SU-DHL-6 (cell line): Measurements from ENCODE around the gene DNMT3A.
A peak's percentile ranks its signal among the peaks of the same experiment; 100 is the strongest.

Experiments
- H2AFZ ChIP-seq: fragments of 200-600 bp; sonication (generic); 2 replicates; pipeline ENCODE4 v1.6.1; 2014; ENCODE audit warnings: low read depth, mild to moderate bottlenecking, moderate library complexity, mixed read lengths, antibody characterized with exemption, low read length; ENCODE audit not compliant: severe bottlenecking
- H3F3A ChIP-seq: fragments of 200-600 bp; shearing (Covaris generic); 2 replicates; pipeline ENCODE4 v1.6.0; 2016; ENCODE audit warnings: antibody characterized with exemption, mild to moderate bottlenecking; ENCODE audit not compliant: insufficient read depth
- H3K27ac ChIP-seq: fragments of 200-600 bp; sonication (generic); 2 replicates; pipeline ENCODE4 v1.5.1; 2016; ENCODE audit warnings: low read depth, mild to moderate bottlenecking, low read length, moderate library complexity, mixed read lengths
- H3K27me3 ChIP-seq: fragments of 200-600 bp; sonication (generic), shearing (Covaris generic); 2 replicates; pipeline ENCODE4 v1.6.0; 2014; ENCODE audit warnings: mild to moderate bottlenecking, low read length
- H3K36me3 ChIP-seq: fragments of 200-600 bp; sonication (generic); 2 replicates; pipeline ENCODE4 v1.6.1; 2014; ENCODE audit warnings: mild to moderate bottlenecking, low read length, mixed read lengths
- H3K4me2 ChIP-seq: fragments of 300-600, 200-600 bp; shearing (Covaris generic), sonication (generic); 2 replicates; pipeline ENCODE4 v1.6.0; 2014; ENCODE audit warnings: low read length, low read depth, mild to moderate bottlenecking; ENCODE audit not compliant: poor library complexity, severe bottlenecking
- H3K4me3 ChIP-seq: fragments of 200-600 bp; sonication (generic); 2 replicates; pipeline ENCODE4 v1.5.1; 2014; ENCODE audit warnings: antibody characterized with exemption, low read length, mild to moderate bottlenecking, mixed read lengths; ENCODE audit not compliant: insufficient read depth, poor library complexity, severe bottlenecking
- H3K79me2 ChIP-seq: fragments of 200-600 bp; sonication (generic); 2 replicates; pipeline ENCODE4 v1.6.1; 2014; ENCODE audit warnings: mild to moderate bottlenecking, low read length, moderate library complexity; ENCODE audit not compliant: insufficient read depth
- H3K9ac ChIP-seq: fragments of 200-600 bp; sonication (generic); 2 replicates; pipeline ENCODE4 v1.7.0; 2014; ENCODE audit warnings: mild to moderate bottlenecking, low read length
- H3K9me2 ChIP-seq: fragments of 200-600 bp; sonication (generic); replicated peaks from 2 replicates; pipeline ENCODE4 v1.6.1; 2014; ENCODE audit warnings: low read length; ENCODE audit not compliant: insufficient read depth
- H3K9me3 ChIP-seq: fragments of 200-600 bp; sonication (generic); 2 replicates; pipeline ENCODE4 v1.6.1; 2014; ENCODE audit warnings: low read length, mixed read lengths; ENCODE audit not compliant: insufficient read depth
- H4K20me1 ChIP-seq: fragments of 200-600 bp; sonication (generic); 2 replicates; pipeline ENCODE4 v1.6.1; 2014; ENCODE audit warnings: low read depth, mild to moderate bottlenecking, antibody characterized with exemption, low read length, moderate library complexity, mixed read lengths
- CTCF ChIP-seq: fragments of 200-600 bp; sonication (generic); IDR thresholded peaks from one replicate; pipeline ENCODE4 v1.5.1; 2017; ENCODE audit warnings: antibody characterized with exemption, mild to moderate bottlenecking, low read length, moderate library complexity; ENCODE audit not compliant: insufficient read depth, poor library complexity, severe bottlenecking
- EZH2phosphoT487 ChIP-seq: fragments of 200-600 bp; sonication (generic), shearing (Covaris generic); conservative IDR thresholded peaks from 2 replicates; pipeline ENCODE4 v1.6.1; 2018; ENCODE audit warnings: mild to moderate bottlenecking, antibody characterized with exemption, low read length, moderate library complexity, mixed read lengths

DNMT3A gene

GRCh38 chr2:25387876-25388449 lies 46.2 kb upstream of the DNMT3A start:
- Histone ChIP-seq H3K27ac (no peak overlapping the region), H3K36me3 (no peaks in the 10 kb centered on the region), H2AFZ (peak overlapping the region; percentile 71), H3K4me2 (peak overlapping the region; percentile 36), H3K9me2 (no peaks in the 10 kb centered on the region), H3K79me2 (no peaks in the 10 kb centered on the region), H3K9me3 (no peaks in the 10 kb centered on the region), H3K27me3 (no peaks in the 10 kb centered on the region), H3K9ac (no peak overlapping the region), H3K4me3 (no peak overlapping the region), H4K20me1 (no peaks in the 10 kb centered on the region), H3F3A (no peaks in the 10 kb centered on the region)
- no peak for TF ChIP-seq CTCF

- no peak overlapping the region for H2AFZ ChIP-seq
- H3K27me3 ChIP-seq: no peaks in the 10 kb centered on the region
- no peak overlapping the region for H3K27ac ChIP-seq
- no peaks in the 10 kb centered on the region for H3K79me2 ChIP-seq
- no peaks in the 10 kb centered on the region for H4K20me1 ChIP-seq
- H3K9ac ChIP-seq: no peak overlapping the region
- no peaks in the 10 kb centered on the region for H3F3A ChIP-seq
- H3K4me3 ChIP-seq: no peak overlapping the region
- H3K9me2 ChIP-seq: no peaks in the 10 kb centered on the region
- TF ChIP-seq CTCF (no peak), EZH2phosphoT487 (no peak)
- no peak overlapping the region for H3K4me2 ChIP-seq
- no peaks in the 10 kb centered on the region for H3K36me3 ChIP-seq
- no peaks in the 10 kb centered on the region for H3K9me3 ChIP-seq
Measured at GRCh38 chr2:25386971-25387875, 45.5 kb upstream of the DNMT3A start.

- Histone ChIP-seq H3K27me3 (no peaks in the 10 kb centered on the region), H3K36me3 (no peaks in the 10 kb centered on the region), H4K20me1 (no peaks in the 10 kb centered on the region), H3K4me3 (no peak overlapping the region), H3K9me3 (no peaks in the 10 kb centered on the region), H3K9ac (no peak overlapping the region), H3K79me2 (no peaks in the 10 kb centered on the region), H3K4me2 (no peak overlapping the region), H3K9me2 (no peaks in the 10 kb centered on the region), H3F3A (peaks cover 3% of the 10 kb centered on the region), H2AFZ (no peak overlapping the region), H3K27ac (no peak overlapping the region)
- TF ChIP-seq CTCF: no peak
- no peak for TF ChIP-seq EZH2phosphoT487
Measured at GRCh38 chr2:25385910-25386309, 44.2 kb upstream of the DNMT3A start.
